ENCODE data around the gene CUL7. TPM values are rescaled to one million over a fixed set of nuclear protein-coding genes. Genes with fewer than 3 reads are reported as not detected.

Gene CUL7
- total and polyA plus RNA-seq, 9 of the 15 experiments (the other 6 are each of a cell fraction or from before 2014, with no cell fraction given), result 0.44 to 20.1 (median 8.6) TPM

DNA sequence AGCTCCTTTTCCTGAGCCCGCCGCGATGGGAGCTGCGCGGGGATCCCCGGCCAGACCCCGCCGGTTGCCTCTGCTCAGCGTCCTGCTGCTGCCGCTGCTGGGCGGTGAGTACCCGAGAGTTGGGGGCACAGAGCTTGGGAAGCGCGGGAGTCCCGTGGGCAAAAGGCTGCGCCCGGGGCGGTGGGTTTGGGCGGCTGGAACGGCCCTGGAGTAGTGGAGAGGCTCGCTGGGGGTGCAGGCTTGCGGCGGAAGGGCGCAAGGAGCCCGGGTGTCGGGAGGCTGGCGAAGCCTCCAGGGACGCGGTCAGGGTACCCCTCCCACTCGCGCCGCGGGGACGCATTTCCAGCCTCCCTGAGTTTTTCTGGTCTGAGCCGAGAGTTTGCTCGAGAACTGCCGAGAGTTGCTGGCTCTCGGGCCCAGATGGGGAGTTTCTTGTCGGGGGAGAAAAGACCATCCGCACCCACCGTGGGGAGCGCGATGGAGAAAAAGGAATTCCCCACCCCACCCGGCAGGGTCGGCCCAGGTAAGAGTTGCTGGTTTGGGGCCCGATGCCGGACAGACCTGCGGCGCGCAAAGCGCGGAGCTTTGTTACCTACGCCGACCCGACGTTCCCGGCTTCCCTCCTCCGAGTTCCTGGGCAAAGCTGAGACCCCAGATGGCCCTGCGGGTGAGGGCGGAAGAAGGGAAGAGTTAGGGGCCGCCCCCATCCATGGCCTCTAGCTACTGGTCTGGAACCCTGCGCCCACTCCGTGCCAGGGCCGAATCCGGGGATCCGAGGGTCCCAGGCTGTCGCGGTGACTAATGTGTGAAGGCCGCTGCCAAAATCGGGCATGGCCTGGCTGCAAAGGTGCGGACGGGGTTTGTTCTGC, 23.0 kb upstream of the CUL7 start (continued):
- TF ChIP-seq, protein P1, sequence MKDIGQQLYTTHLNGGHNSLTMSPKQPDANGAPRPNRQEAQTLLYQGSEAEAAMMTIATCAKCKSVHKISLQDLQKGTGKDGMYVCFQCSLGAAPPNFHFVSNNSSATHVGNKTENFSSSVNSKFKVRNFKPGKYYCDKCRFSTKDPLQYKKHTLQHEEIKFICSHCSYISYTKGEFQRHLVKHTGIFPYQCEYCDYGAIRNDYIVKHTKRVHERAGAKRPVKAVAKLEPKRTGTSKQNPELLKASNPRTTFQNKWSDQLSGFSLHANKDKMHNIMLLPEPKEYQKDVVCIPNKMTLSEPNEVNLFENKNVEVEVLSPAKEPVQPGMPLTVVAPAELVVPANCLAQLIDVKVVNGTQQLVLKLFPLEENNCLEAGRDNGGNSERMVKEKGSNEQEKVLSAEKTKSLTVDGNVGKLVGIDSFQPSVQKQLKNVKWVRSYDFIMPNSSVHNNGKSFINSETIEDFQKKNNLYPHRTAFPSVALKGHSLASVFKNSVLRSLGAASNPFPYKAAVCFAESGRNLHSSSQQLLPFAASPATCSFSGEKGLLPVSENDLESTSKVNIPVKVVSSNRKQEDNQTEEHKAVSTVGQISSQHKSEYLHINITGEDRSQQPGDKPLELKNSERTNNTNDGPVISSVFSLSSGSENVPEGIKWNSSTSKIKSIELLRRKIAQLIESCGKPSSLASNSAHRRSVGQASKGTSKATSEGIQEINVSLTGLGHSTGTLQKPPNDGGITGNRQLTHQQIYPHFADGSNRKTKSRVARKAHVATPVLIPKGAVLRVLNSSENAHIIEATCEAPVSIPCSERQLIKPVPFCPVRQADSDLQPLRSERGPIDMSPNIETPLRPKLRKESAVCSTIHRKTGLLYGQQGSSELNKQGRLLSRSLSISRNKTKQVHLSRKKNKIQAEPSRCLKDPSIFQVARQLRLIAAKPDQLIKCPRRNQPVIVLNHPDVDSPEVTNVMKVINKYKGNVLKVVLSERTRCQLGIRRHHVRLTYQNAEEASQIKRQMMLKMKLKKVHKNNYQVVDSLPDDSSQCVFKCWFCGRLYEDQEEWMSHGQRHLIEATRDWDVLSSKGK (CRISPR knock-in tag; IDR thresholded peaks at IDR 0.05), result no peak
- no peak for TF ChIP-seq RBM17 (IDR thresholded peaks at IDR 0.05; ENCODE audit: borderline replicate concordance, low read depth, low read length)
- TF ChIP-seq, protein P2, sequence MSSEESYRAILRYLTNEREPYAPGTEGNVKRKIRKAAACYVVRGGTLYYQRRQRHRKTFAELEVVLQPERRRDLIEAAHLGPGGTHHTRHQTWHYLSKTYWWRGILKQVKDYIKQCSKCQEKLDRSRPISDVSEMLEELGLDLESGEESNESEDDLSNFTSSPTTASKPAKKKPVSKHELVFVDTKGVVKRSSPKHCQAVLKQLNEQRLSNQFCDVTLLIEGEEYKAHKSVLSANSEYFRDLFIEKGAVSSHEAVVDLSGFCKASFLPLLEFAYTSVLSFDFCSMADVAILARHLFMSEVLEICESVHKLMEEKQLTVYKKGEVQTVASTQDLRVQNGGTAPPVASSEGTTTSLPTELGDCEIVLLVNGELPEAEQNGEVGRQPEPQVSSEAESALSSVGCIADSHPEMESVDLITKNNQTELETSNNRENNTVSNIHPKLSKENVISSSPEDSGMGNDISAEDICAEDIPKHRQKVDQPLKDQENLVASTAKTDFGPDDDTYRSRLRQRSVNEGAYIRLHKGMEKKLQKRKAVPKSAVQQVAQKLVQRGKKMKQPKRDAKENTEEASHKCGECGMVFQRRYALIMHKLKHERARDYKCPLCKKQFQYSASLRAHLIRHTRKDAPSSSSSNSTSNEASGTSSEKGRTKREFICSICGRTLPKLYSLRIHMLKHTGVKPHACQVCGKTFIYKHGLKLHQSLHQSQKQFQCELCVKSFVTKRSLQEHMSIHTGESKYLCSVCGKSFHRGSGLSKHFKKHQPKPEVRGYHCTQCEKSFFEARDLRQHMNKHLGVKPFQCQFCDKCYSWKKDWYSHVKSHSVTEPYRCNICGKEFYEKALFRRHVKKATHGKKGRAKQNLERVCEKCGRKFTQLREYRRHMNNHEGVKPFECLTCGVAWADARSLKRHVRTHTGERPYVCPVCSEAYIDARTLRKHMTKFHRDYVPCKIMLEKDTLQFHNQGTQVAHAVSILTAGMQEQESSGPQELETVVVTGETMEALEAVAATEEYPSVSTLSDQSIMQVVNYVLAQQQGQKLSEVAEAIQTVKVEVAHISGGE (CRISPR knock-in tag; IDR thresholded peaks at IDR 0.05), result no peak
- no peak for TF ChIP-seq ZNF12 (CRISPR knock-in tag; IDR thresholded peaks at IDR 0.05)
- TF ChIP-seq KDM2B (CRISPR knock-in tag; IDR thresholded peaks at IDR 0.05), result 0 out of 2 replicates have a peak, but pooled peaks have one; percentile 39
- TF ChIP-seq CCNT2 (IDR thresholded peaks at IDR 0.05; ENCODE audit: borderline replicate concordance, extremely low read depth, insufficient read length, low read depth, low read length), result peak; percentile 22
- TF ChIP-seq HNRNPL (IDR thresholded peaks at IDR 0.05; ENCODE audit: low read depth, low read length), result 0 out of 2 replicates have a peak, but pooled peaks have one; percentile 43
- no peak for TF ChIP-seq ZNF444 (CRISPR knock-in tag; IDR thresholded peaks at IDR 0.05)
- TF ChIP-seq, protein P3, sequence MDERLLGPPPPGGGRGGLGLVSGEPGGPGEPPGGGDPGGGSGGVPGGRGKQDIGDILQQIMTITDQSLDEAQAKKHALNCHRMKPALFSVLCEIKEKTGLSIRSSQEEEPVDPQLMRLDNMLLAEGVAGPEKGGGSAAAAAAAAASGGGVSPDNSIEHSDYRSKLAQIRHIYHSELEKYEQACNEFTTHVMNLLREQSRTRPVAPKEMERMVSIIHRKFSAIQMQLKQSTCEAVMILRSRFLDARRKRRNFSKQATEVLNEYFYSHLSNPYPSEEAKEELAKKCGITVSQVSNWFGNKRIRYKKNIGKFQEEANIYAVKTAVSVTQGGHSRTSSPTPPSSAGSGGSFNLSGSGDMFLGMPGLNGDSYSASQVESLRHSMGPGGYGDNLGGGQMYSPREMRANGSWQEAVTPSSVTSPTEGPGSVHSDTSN (CRISPR knock-in tag; IDR thresholded peaks at IDR 0.05; ENCODE audit: low read depth), result no peak
- TF ChIP-seq, protein P3 (tag; conservative IDR thresholded peaks at IDR 0.05; ENCODE audit: low read depth), result no peak
- TF ChIP-seq, protein P4, sequence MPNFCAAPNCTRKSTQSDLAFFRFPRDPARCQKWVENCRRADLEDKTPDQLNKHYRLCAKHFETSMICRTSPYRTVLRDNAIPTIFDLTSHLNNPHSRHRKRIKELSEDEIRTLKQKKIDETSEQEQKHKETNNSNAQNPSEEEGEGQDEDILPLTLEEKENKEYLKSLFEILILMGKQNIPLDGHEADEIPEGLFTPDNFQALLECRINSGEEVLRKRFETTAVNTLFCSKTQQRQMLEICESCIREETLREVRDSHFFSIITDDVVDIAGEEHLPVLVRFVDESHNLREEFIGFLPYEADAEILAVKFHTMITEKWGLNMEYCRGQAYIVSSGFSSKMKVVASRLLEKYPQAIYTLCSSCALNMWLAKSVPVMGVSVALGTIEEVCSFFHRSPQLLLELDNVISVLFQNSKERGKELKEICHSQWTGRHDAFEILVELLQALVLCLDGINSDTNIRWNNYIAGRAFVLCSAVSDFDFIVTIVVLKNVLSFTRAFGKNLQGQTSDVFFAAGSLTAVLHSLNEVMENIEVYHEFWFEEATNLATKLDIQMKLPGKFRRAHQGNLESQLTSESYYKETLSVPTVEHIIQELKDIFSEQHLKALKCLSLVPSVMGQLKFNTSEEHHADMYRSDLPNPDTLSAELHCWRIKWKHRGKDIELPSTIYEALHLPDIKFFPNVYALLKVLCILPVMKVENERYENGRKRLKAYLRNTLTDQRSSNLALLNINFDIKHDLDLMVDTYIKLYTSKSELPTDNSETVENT (CRISPR knock-in tag; IDR thresholded peaks at IDR 0.05), result 0 out of 2 replicates have a peak, but pooled peaks have one; percentile 11
- 0 out of 2 replicates have a peak, but pooled peaks have one; percentile 38 for TF ChIP-seq GABPB1 (CRISPR knock-in tag; IDR thresholded peaks at IDR 0.05)
- TF ChIP-seq ZNF263 (CRISPR knock-in tag; IDR thresholded peaks at IDR 0.05; ENCODE audit: borderline replicate concordance), result peak; percentile 85
